ENCODE data around the gene YTHDF1.

YTHDF1 gene

GRCh38 chr20:63259734-63260460, 44.0 kb upstream of the YTHDF1 start:
- Histone ChIP-seq H3K4me2 (peak overlapping the region; percentile 7 to 99 (median 86); a peak in 18 of 22 replicates), H3K27me3 (peaks cover 21 to 81% (median 28%) of the 10 kb centered on the region in 11 experiments), H3K9me3 (replicated peaks in 1 of 11) (0 out of 22 replicates have a peak, but pooled peaks cover 0 to 5% (median 0%) of the 10 kb centered on the region in 11 experiments), H4K20me1 (peaks cover 0 to 70% (median 32%) of the 10 kb centered on the region in 11 experiments; a peak in 14 of 22 replicates), H3K9ac (peak overlapping the region in 2 of 11 experiments; percentile 14 to 31; a peak in 3 of 22 replicates), H3K36me3 (no peaks in the 10 kb centered on the region), H3K27ac (no peak overlapping the region), H3K4me3 (no peak overlapping the region), H3K4me1 (peaks cover 37 to 85% (median 76%) of the 10 kb centered on the region in 10 experiments)
- TF ChIP-seq Cebpa-rat (IDR thresholded peaks at IDR 0.05) = no peak

DNA sequence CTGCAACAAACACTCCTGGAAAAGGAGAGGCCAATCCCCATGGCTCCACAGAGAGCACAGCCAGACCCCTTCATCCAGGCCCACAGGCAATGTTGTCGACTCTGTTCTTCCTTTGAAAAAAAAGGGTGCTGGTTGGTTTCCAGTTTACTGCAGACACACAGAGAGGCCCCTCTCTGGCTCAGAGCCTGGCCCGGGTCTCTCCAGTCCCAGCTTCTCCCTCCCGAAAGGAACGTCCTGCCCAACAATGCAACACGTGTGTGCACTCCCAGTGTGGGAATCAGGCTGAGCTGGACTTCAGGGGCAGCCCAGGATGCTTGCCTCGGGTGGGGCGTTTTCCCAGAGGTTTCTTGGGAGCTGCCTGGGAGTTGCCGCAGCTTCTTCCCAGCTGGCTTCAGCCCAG, 42.9 kb upstream of the YTHDF1 start:
- Histone ChIP-seq H3K9me3 (replicated peaks in 1 of 11) (0 out of 22 replicates have a peak, but pooled peaks cover 0 to 5% (median 0%) of the 10 kb centered on the region in 11 experiments), H3K27ac (no peak overlapping the region), H3K4me2 (peak overlapping the region; percentile 7 to 99 (median 86); a peak in 21 of 22 replicates), H3K4me3 (no peak overlapping the region; a peak in 1 of 20 replicates), H3K27me3 (peaks cover 26 to 88% (median 38%) of the 10 kb centered on the region in 11 experiments), H3K4me1 (peaks cover 45 to 90% (median 85%) of the 10 kb centered on the region in 10 experiments), H4K20me1 (peaks cover 0 to 79% (median 35%) of the 10 kb centered on the region in 11 experiments; a peak in 14 of 22 replicates), H3K9ac (no peak overlapping the region), H3K36me3 (no peaks in the 10 kb centered on the region)
- TF ChIP-seq Cebpa-rat (IDR thresholded peaks at IDR 0.05) = no peak

DNA sequence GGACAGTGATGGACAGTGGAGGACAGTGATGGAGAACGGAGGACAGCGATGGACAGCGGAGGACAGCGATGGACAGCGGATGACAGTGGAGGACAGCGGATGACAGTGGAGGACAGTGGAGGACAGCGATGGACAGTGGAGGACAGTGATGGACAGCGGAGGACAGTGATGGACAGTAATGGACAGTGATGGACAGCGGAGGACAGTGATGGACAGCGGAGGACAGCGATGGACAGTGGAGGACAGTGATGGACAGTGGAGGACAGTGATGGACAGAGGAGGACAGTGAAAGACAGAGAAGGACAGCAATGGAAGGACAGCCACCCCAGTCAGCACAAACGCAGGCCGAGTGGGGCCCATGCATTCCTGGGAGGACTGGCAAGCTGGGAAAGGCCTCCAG, 41.7 kb upstream of the YTHDF1 start:
- no peaks in the 10 kb centered on the region for H3K36me3 ChIP-seq
- H3K9ac ChIP-seq = no peak overlapping the region
- no peak for TF ChIP-seq Cebpa-rat (IDR thresholded peaks at IDR 0.05)
- 0 out of 22 replicates have a peak, but pooled peaks cover 0 to 5% (median 0%) of the 10 kb centered on the region in 11 experiments for H3K9me3 ChIP-seq (replicated peaks in 1 of 11)
- peak overlapping the region in 9 of 11 experiments; percentile 58 to 99 (median 90); a peak in 18 of 22 replicates for H3K4me2 ChIP-seq
- H3K27ac ChIP-seq = no peak overlapping the region
- no peak overlapping the region for H3K4me3 ChIP-seq
- peaks cover 0 to 87% (median 38%) of the 10 kb centered on the region in 11 experiments; a peak in 15 of 22 replicates for H4K20me1 ChIP-seq
- peaks cover 36 to 98% (median 49%) of the 10 kb centered on the region in 11 experiments for H3K27me3 ChIP-seq
- H3K4me1 ChIP-seq = peaks cover 53 to 98% (median 95%) of the 10 kb centered on the region in 10 experiments

DNA sequence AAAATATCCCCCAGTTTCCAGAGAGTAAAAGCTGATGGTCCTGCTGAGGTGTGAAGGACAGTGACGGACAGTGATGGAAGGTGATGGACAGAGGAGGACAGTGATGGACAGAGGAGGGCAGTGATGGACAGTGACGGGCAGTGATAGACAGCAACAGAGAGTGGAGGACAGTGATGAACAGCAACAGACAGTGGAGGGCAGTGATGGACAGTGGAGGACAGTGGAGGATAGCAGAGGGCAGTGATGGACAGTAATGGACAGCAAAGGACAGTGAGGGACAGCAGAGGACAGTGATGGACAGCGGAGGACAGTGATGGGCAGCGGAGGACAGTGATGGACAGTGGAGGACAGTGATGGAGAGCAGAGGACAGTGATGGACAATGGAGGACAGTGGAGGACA, 41.0 kb upstream of the YTHDF1 start:
- no peak overlapping the region for H3K27ac ChIP-seq
- H4K20me1 ChIP-seq = peaks cover 0 to 93% (median 38%) of the 10 kb centered on the region in 11 experiments; a peak in 15 of 22 replicates
- TF ChIP-seq Cebpa-rat (IDR thresholded peaks at IDR 0.05) = no peak
- H3K4me3 ChIP-seq = no peak overlapping the region; a peak in 1 of 20 replicates
- peaks cover 42 to 98% (median 53%) of the 10 kb centered on the region in 11 experiments for H3K27me3 ChIP-seq
- no peaks in the 10 kb centered on the region for H3K36me3 ChIP-seq
- peak overlapping the region in 9 of 11 experiments; percentile 58 to 99 (median 90); a peak in 18 of 22 replicates for H3K4me2 ChIP-seq
- H3K4me1 ChIP-seq = peaks cover 52 to 98% (median 96%) of the 10 kb centered on the region in 10 experiments
- 0 out of 22 replicates have a peak, but pooled peaks cover 0 to 5% (median 0%) of the 10 kb centered on the region in 11 experiments for H3K9me3 ChIP-seq (replicated peaks in 1 of 11)
- no peak overlapping the region for H3K9ac ChIP-seq

DNA sequence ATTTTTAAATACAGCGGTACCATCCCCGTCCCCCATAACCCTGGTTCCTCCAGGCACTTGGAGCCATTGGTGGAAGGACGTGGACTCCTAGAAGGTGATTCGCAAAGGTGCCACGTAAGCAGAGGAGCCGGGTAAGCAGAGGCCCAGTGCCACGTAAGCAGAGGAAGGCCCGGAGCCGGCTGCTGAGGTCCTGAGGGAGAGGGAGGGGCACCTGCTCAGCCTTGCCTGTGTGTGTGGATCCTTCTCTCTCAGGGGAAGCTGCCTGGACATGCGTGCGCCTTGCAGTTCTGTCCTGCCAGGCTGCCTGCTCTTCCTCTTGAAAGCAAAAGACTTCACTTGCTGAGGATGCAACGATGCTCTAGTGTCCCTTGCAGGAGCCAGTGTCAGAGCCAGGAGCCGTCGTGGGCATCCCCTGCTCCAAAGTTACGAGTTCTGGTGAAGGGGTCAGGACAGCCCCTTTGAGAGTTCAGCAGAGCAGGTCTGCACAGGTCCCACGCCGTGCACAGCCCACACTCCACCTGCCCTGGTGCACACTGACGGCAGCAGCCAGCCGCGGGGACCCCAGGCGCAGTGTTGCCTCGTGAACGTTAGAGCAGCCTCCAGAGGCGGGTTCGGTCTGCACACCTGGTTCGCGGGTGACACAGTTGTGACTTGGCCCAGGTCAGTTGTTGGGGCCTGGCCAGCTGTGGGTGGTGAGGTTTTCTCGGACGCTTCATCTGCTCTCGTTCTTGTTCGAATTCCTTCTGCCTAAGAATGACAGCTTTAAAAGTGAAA, 40.2 kb upstream of the YTHDF1 start:
- H3K4me2 ChIP-seq = peak overlapping the region in 9 of 11 experiments; percentile 15 to 99 (median 90); a peak in 16 of 22 replicates

GRCh38 chr20:63254606-63255384, 38.9 kb upstream of the YTHDF1 start:
- Histone ChIP-seq H3K9me3 (replicated peaks in 1 of 11) (0 out of 22 replicates have a peak, but pooled peaks cover 0 to 5% (median 0%) of the 10 kb centered on the region in 11 experiments), H3K36me3 (no peaks in the 10 kb centered on the region), H3K4me3 (peak overlapping the region in 7 of 10 experiments; percentile 35 to 77 (median 48); a peak in 13 of 20 replicates), H3K4me1 (peaks cover 43 to 98% (median 93%) of the 10 kb centered on the region in 10 experiments), H3K4me2 (peak overlapping the region; percentile 31 to 99 (median 86); a peak in 20 of 22 replicates), H3K27ac (peak overlapping the region in 1 of 11 experiments; percentile 44; a peak in 2 of 22 replicates), H3K27me3 (peaks cover 44 to 94% (median 53%) of the 10 kb centered on the region in 11 experiments), H3K9ac (peak overlapping the region in 4 of 11 experiments; percentile 7 to 69 (median 58); a peak in 8 of 22 replicates), H4K20me1 (peaks cover 0 to 75% (median 24%) of the 10 kb centered on the region in 11 experiments; a peak in 16 of 22 replicates)
- TF ChIP-seq Cebpa-rat (IDR thresholded peaks at IDR 0.05) = no peak

More for the DNA sequence above, 40.2 kb upstream of the YTHDF1 start:
- no peak for TF ChIP-seq Cebpa-rat (IDR thresholded peaks at IDR 0.05)
- no peak overlapping the region; a peak in 1 of 20 replicates for H3K4me3 ChIP-seq
- 0 out of 22 replicates have a peak, but pooled peaks cover 0 to 5% (median 0%) of the 10 kb centered on the region in 11 experiments for H3K9me3 ChIP-seq (replicated peaks in 1 of 11)
- no peak overlapping the region for H3K27ac ChIP-seq
- peaks cover 47 to 98% (median 94%) of the 10 kb centered on the region in 10 experiments for H3K4me1 ChIP-seq
- H3K36me3 ChIP-seq = no peaks in the 10 kb centered on the region
- peaks cover 44 to 95% (median 56%) of the 10 kb centered on the region in 11 experiments for H3K27me3 ChIP-seq
- peaks cover 0 to 88% (median 37%) of the 10 kb centered on the region in 11 experiments; a peak in 15 of 22 replicates for H4K20me1 ChIP-seq
- peak overlapping the region in 1 of 11 experiments; percentile 68; a peak in 1 of 22 replicates for H3K9ac ChIP-seq

GRCh38 chr20:63254232-63254605, 38.3 kb upstream of the YTHDF1 start, which contains the start of gene NKAIN4:
Gene NKAIN4 (minus strand): TSS chr20:63254463. CDS start chr20:63254450, 13 bp downstream.
- peaks cover 44 to 94% (median 53%) of the 10 kb centered on the region in 11 experiments for H3K27me3 ChIP-seq
- peak within 1 kb of the TSS in 4 of 11 experiments; percentile 48 to 70 (median 60); a peak in 7 of 22 replicates for H3K27ac ChIP-seq
- H3K9me3 ChIP-seq (replicated peaks in 1 of 11) = 0 out of 22 replicates have a peak, but pooled peaks cover 0 to 3% (median 0%) of the 10 kb centered on the region in 11 experiments
- H3K9ac ChIP-seq = peak within 1 kb of the TSS in 10 of 11 experiments; percentile 36 to 82 (median 62); a peak in 14 of 22 replicates
- TF ChIP-seq Cebpa-rat (IDR thresholded peaks at IDR 0.05) = no peak
- H3K4me1 ChIP-seq = peaks cover 39 to 98% (median 93%) of the 10 kb centered on the region in 10 experiments
- H4K20me1 ChIP-seq = peaks cover 0 to 73% (median 23%) of the 10 kb centered on the region in 11 experiments; a peak in 16 of 22 replicates
- H3K4me3 ChIP-seq = peak within 1 kb of the TSS; percentile 45 to 77 (median 62)
- H3K36me3 ChIP-seq = no peaks in the 10 kb centered on the region
- H3K4me2 ChIP-seq = peak within 1 kb of the TSS; percentile 90 to 100 (median 95)

Data from BLaER1 treated with 17β-estradiol and CSF1 and Interleukin-3, amounts not matched to agents 10 nM and 100 nM (cell line).